Measurements from ENCODE around the gene RS1. TPM values are rescaled to one million over a fixed set of nuclear protein-coding genes. Genes with fewer than 3 reads are reported as not detected.

RS1 gene
- total and polyA plus RNA-seq, 9 of the 15 experiments (the other 6 are each of a cell fraction or from before 2014, with no cell fraction given) = not detected

DNA sequence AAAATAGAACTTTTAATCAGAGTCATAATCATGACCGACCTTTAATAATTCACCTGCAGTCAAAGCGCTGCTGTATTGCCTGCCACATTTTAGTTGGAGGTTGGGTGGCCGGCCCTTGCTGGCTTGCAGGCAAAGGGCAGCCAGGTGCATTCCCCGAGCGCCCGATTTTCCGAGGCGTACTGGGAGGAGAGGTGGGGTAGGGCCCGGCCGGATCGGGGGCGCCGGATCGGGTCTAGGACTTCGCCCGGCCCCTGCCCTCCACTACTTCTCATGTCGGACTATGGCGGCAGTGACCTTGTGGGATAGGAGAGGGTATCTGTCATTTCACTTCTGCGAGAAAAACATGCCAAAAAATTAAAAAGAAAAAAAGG, 2.5 kb upstream of the RS1 start:
- peak overlapping the region; percentile 64 for H3K4me2 ChIP-seq (ENCODE audit: insufficient read depth, low read length)
- CTCF ChIA-PET (ENCODE audit: low intra/inter-chr PET ratio) = no interaction called here
- no peaks in the 10 kb centered on the region for H3K79me2 ChIP-seq (ENCODE audit: control insufficient read depth, insufficient read depth, low read length)
- no peak for FAIRE-seq
- peak overlapping the region; percentile 52 for H2AFZ ChIP-seq (ENCODE audit: low read depth, low read length)
- H3K9me3 ChIP-seq (replicated peaks; ENCODE audit: control insufficient read depth, insufficient read depth, low read depth, low read length) = no peaks in the 10 kb centered on the region
- peaks cover 0 to 5% of the 10 kb centered on the region in 2 experiments; a peak in 2 of 5 replicates for H3K27me3 ChIP-seq (ENCODE audit: control insufficient read depth in 2 of 2, insufficient read depth in 2 of 2, low read length in 2 of 2)
- DNase-seq (ENCODE audit: extremely low read depth in 1 of 4, low spot score in 3 of 4) = peak in 3 of 4 experiments; percentile 15 to 27 (median 23)
- no peaks in the 10 kb centered on the region for H3K36me3 ChIP-seq (ENCODE audit: control insufficient read depth, insufficient read depth, low read length)
- peaks cover 0 to 10% of the 10 kb centered on the region in 2 experiments; a peak in 3 of 5 replicates for H3K4me1 ChIP-seq (replicated peaks in 1 of 2; ENCODE audit: control insufficient read depth in 2 of 2, insufficient read depth in 2 of 2, low read length in 2 of 2)
- no TSS peak for BruUV-seq (replicated peaks)
- POLR2A ChIA-PET = no interaction called here
- H3K9me1 ChIP-seq (ENCODE audit: control insufficient read depth, insufficient read depth, low read length) = no peaks in the 10 kb centered on the region
- peak overlapping the region; percentile 53 to 85 for H3K9ac ChIP-seq (ENCODE audit: insufficient read depth in 1 of 2, low read depth in 2 of 2, low read length in 2 of 2)
- peak; percentile 68 for ATAC-seq
- intact Hi-C loops (cut with micrococcal nuclease) = no loop called here
- peak overlapping the region; percentile 51 for H3K27ac ChIP-seq (ENCODE audit: extremely low read depth, low read depth, low read length)
- TF ChIP-seq YY1 (IDR thresholded peaks at IDR 0.05; ENCODE audit: borderline replicate concordance in 1 of 3, control insufficient read depth in 1 of 3, extremely low read depth in 1 of 3, insufficient read depth in 3 of 3, insufficient read length in 1 of 3, insufficient replicate concordance in 2 of 3, low read depth in 1 of 3, low read length in 2 of 3) = peak in 1 of 3 experiments; percentile 22
- TF ChIP-seq ZNF589 (CRISPR knock-in tag; IDR thresholded peaks at IDR 0.05; ENCODE audit: low read depth) = no peak
- H3K4me3 ChIP-seq = peak overlapping the region; percentile 70
- WGBS (ENCODE audit: insufficient coverage, low coverage, missing lambda C conversion rate) = 8% methylated on average over 17 of the region's 19 CpGs
- no peaks in the 10 kb centered on the region for H4K20me1 ChIP-seq (replicated peaks; ENCODE audit: control insufficient read depth, insufficient read depth, low read length)
- in situ Hi-C loops (cut with MboI) = no loop called here

GRCh38 chrX:18668071-18668835, 3.7 kb downstream of the RS1 start:
- Histone ChIP-seq H3K9me3 (replicated peaks; ENCODE audit: control insufficient read depth, insufficient read depth, low read depth, low read length) (no peaks in the 10 kb centered on the region), H2AFZ (ENCODE audit: low read depth, low read length) (no peak overlapping the region), H3K4me3 (no peak overlapping the region), H3K79me2 (ENCODE audit: control insufficient read depth, insufficient read depth, low read length) (no peaks in the 10 kb centered on the region), H3K27me3 (ENCODE audit: control insufficient read depth in 2 of 2, insufficient read depth in 2 of 2, low read length in 2 of 2) (peaks cover 3 to 16% of the 10 kb centered on the region in 2 experiments; a peak in 3 of 5 replicates), H3K4me1 (replicated peaks in 1 of 2; ENCODE audit: control insufficient read depth in 2 of 2, insufficient read depth in 2 of 2, low read length in 2 of 2) (no peaks in the 10 kb centered on the region; a peak in 1 of 5 replicates), H3K4me2 (ENCODE audit: insufficient read depth, low read length) (no peak overlapping the region), H3K36me3 (ENCODE audit: control insufficient read depth, insufficient read depth, low read length) (no peaks in the 10 kb centered on the region), H3K27ac (ENCODE audit: extremely low read depth, low read depth, low read length) (no peak overlapping the region), H3K9ac (ENCODE audit: insufficient read depth in 1 of 2, low read depth in 2 of 2, low read length in 2 of 2) (no peak overlapping the region), H4K20me1 (replicated peaks; ENCODE audit: control insufficient read depth, insufficient read depth, low read length) (no peaks in the 10 kb centered on the region), H3K9me1 (ENCODE audit: control insufficient read depth, insufficient read depth, low read length) (no peaks in the 10 kb centered on the region)
- ATAC-seq = no peak
- in situ Hi-C loops (cut with MboI) = no loop called here
- intact Hi-C loops (cut with micrococcal nuclease) = no loop called here
- no TSS peak for BruUV-seq (replicated peaks)
- WGBS (ENCODE audit: insufficient coverage, low coverage, missing lambda C conversion rate) = 10% methylated on average over 14 of the region's 15 CpGs
- DNase-seq (ENCODE audit: extremely low read depth in 1 of 4, low spot score in 3 of 4) = no peak
- TF ChIP-seq KAT2B (IDR thresholded peaks at IDR 0.05; ENCODE audit: low read depth, low read length) = no peak
- TF ChIP-seq MEF2D (tag; conservative IDR thresholded peaks at IDR 0.05; ENCODE audit: low read depth) = 0 out of 2 replicates have a peak, but pooled peaks have one; percentile 32
- TF ChIP-seq GABPA (tag; conservative IDR thresholded peaks at IDR 0.05; ENCODE audit: low read depth) = no peak
- FAIRE-seq = no peak
- POLR2A ChIA-PET = no interaction called here
- CTCF ChIA-PET (ENCODE audit: low intra/inter-chr PET ratio) = no interaction called here

All from K562 (cell line).